Measurements from ENCODE around the gene REV3L. TPM values are rescaled to one million over a fixed set of nuclear protein-coding genes. Genes with fewer than 3 reads are reported as not detected.

REV3L gene
- total and polyA plus RNA-seq, 2 of the 13 experiments (the other 11 are each of a cell fraction or from before 2014, with no cell fraction given), result 12.8 to 31.3 TPM

DNA sequence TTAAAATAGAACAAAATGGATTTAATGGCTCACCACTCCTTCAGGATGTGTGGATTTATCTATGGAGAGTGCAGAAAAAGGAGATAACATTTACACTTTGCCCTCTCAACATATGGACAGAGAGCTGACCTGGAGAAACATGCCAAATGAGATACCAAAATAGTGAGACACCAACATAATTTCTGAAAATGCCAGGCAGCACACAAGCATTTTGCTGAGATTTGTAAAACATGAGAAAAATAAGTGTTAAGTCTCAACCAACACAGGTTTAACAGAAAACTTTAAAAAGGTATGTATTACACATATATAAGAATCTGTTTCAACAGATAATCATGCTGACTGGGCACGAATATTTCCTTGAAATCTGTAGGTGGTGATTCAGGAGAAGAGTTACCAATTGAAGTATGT lies 145.2 kb downstream of the REV3L start (continued):
- TF ChIP-seq, protein P1, sequence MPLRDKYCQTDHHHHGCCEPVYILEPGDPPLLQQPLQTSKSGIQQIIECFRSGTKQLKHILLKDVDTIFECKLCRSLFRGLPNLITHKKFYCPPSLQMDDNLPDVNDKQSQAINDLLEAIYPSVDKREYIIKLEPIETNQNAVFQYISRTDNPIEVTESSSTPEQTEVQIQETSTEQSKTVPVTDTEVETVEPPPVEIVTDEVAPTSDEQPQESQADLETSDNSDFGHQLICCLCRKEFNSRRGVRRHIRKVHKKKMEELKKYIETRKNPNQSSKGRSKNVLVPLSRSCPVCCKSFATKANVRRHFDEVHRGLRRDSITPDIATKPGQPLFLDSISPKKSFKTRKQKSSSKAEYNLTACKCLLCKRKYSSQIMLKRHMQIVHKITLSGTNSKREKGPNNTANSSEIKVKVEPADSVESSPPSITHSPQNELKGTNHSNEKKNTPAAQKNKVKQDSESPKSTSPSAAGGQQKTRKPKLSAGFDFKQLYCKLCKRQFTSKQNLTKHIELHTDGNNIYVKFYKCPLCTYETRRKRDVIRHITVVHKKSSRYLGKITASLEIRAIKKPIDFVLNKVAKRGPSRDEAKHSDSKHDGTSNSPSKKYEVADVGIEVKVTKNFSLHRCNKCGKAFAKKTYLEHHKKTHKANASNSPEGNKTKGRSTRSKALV (CRISPR knock-in tag; IDR thresholded peaks at IDR 0.05), result 0 out of 2 replicates have a peak, but pooled peaks have one; percentile 27
- TF ChIP-seq SRY (CRISPR knock-in tag; IDR thresholded peaks at IDR 0.05) (no peak), HNF4G (IDR thresholded peaks at IDR 0.05; ENCODE audit: borderline replicate concordance, low read depth, low read length) (peak; percentile 34; the same call in 1 of the 2 replicates), HNF4G (CRISPR knock-in tag; IDR thresholded peaks at IDR 0.05; ENCODE audit: borderline replicate concordance, low read depth) (no peak)

DNA sequence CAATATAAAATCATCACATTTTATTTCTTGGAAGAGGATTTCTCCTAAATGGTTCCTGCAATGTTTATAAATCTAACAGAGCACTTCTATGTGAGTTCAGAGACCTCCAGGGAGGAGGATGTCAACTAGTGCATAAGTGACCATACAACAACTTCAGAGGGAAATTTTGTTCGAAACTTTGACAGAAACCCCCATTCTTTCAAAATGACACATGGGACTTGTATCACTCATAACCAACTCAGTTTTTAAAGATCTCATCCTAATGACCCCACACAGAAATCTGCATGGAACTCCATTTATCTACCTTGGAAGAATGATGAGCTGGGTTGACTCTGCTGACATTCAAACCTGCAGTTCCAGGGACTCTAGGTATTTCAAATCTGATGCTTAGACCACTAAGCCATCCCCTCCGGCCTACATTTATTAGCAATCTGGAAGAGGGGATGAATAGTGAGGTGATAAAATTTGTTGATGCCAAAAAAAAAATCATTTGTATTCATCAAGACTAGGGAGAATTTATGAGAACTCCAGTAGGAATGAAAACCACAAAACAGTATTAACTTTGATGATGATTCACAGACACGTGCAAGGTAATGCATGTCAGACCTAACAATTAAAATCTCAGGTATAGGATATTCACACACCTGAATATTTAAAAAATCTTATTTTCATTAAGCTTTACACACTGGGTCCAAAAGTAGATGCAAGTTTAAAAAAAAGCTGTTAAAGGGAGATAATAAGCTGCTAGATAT lies 153.0 kb downstream of the REV3L start:
- Histone ChIP-seq H2AFZ (ENCODE audit: low read length) (no peak overlapping the region), H3K4me3 (replicated peaks in 1 of 3; ENCODE audit: insufficient read depth in 1 of 3, low read depth in 2 of 3, low read length in 3 of 3) (no peak overlapping the region), H3K79me2 (ENCODE audit: insufficient read depth, low read length) (no peaks in the 10 kb centered on the region), H3K36me3 (replicated peaks in 1 of 2; ENCODE audit: control insufficient read depth in 1 of 2, insufficient read depth in 2 of 2, low read length in 2 of 2) (peaks cover 8 to 43% of the 10 kb centered on the region in 2 experiments), H3K4me2 (ENCODE audit: low read depth, low read length) (no peak overlapping the region), H3K9ac (ENCODE audit: insufficient read depth, low read depth, low read length) (no peak overlapping the region), H3K4me1 (ENCODE audit: insufficient read depth, low read length) (no peaks in the 10 kb centered on the region), H4K20me1 (ENCODE audit: insufficient read depth, low read length) (no peaks in the 10 kb centered on the region), H3K27me3 (ENCODE audit: control insufficient read depth in 1 of 2, insufficient read depth in 2 of 2, low read length in 2 of 2) (no peaks in the 10 kb centered on the region), H3K9me3 (ENCODE audit: low read length) (no peaks in the 10 kb centered on the region), H3K27ac (ENCODE audit: extremely low read length, insufficient read depth, low read length) (no peak overlapping the region)
- ChIA-PET CTCF (ENCODE audit: low intra/inter-chr PET ratio, low total read pairs) (no interaction called here), POLR2A (no interaction called here)
- in situ Hi-C loops (cut with HindIII; ENCODE audit: extremely low pct_ligation_motif_present, low pct_unique_long_range_greater_than_20kb) (no loop called here), intact Hi-C loops (cut with micrococcal nuclease; ENCODE audit: unreplicated experiment) (no loop called here)
- FAIRE-seq (no peak), ATAC-seq (no peak), DNase-seq (ENCODE audit: low spot score) (no peak)
- BruUV-seq (replicated peaks), result no TSS peak
- WGBS (ENCODE audit: low lambda C conversion rate), result 98% methylated on average over 3 of the region's 3 CpGs
- TF ChIP-seq SOX6 (IDR thresholded peaks at IDR 0.05), result no peak
- no peak for TF ChIP-seq SOX6 (CRISPR knock-in tag; IDR thresholded peaks at IDR 0.05)
- TF ChIP-seq ZNF337 (CRISPR knock-in tag; IDR thresholded peaks at IDR 0.05; ENCODE audit: borderline replicate concordance, low read depth), result no peak
- TF ChIP-seq ZNF761 (CRISPR knock-in tag; conservative IDR thresholded peaks at IDR 0.05), result no peak
- TF ChIP-seq, protein P2, sequence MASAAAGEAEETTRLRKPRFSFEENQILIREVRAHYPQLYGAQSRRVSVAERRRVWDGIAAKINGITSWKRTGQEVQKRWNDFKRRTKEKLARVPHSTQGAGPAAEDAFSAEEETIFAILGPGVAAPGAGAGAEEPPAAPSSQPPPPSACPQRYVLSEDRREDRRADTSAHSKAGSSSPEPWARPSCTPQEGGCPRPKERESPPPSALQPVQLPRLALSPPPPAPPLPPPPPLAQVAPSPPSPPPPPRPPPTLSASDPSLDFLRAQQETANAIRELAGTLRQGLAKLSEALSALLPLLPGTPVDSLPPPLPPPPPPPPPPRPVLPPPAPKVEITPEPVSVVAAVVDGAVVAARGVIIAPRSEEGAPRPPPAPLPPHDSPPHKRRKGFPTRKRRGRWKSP (CRISPR knock-in tag; IDR thresholded peaks at IDR 0.05), result no peak
- TF ChIP-seq CBX5 (CRISPR knock-in tag; IDR thresholded peaks at IDR 0.05; ENCODE audit: borderline replicate concordance), result no peak
- no peak for TF ChIP-seq ARNTL (CRISPR knock-in tag; IDR thresholded peaks at IDR 0.05)
- TF ChIP-seq ZBTB42 (CRISPR knock-in tag; IDR thresholded peaks at IDR 0.05), result no peak
- TF ChIP-seq HNRNPK (IDR thresholded peaks at IDR 0.05; ENCODE audit: low read depth, low read length, poor library complexity, severe bottlenecking), result no peak
- no peak for TF ChIP-seq HDAC1 (CRISPR knock-in tag; IDR thresholded peaks at IDR 0.05)
- no peak for TF ChIP-seq IKZF4 (CRISPR knock-in tag; IDR thresholded peaks at IDR 0.05; ENCODE audit: borderline replicate concordance, low read depth, not compliant biosample characterization)
- no peak for TF ChIP-seq ZNF703 (CRISPR knock-in tag; IDR thresholded peaks at IDR 0.05; ENCODE audit: borderline replicate concordance)

Measured in HepG2 (cell line).